ENCODE data around the gene NOTCH1. TPM values are rescaled to one million over a fixed set of nuclear protein-coding genes. Genes with fewer than 3 reads are reported as not detected.

NOTCH1 gene
- total and polyA plus RNA-seq, 2 of the 13 experiments (the other 11 are each of a cell fraction or from before 2014, with no cell fraction given): 0.09 to 0.35 TPM

GRCh38 chr9:136520053-136520540 is 25.8 kb downstream of the NOTCH1 start (continued):
- TF ChIP-seq ZNF207 (IDR thresholded peaks at IDR 0.05; ENCODE audit: borderline replicate concordance) (no peak), GABPA (IDR thresholded peaks at IDR 0.05; ENCODE audit: low read depth, low read length) (no peak), GABPA (CRISPR knock-in tag; IDR thresholded peaks at IDR 0.05; ENCODE audit: low read depth) (no peak), HNF1A (IDR thresholded peaks at IDR 0.05; ENCODE audit: low read depth) (peak; percentile 88), HNF1A (CRISPR knock-in tag; IDR thresholded peaks at IDR 0.05; ENCODE audit: borderline replicate concordance) (peak; percentile 94; the same call in 1 of the 2 replicates), ARID4A (CRISPR knock-in tag; IDR thresholded peaks at IDR 0.05; ENCODE audit: borderline replicate concordance) (peak; percentile 46; the same call in 1 of the 2 replicates), KLF12 (CRISPR knock-in tag; IDR thresholded peaks at IDR 0.05; ENCODE audit: borderline replicate concordance) (peak; percentile 80; the same call in 1 of the 2 replicates), TRIM24 (CRISPR knock-in tag; IDR thresholded peaks at IDR 0.05) (no peak), TARDBP (CRISPR knock-in tag; IDR thresholded peaks at IDR 0.05) (peak; percentile 29; the same call in 1 of the 2 replicates), ZNF780A (CRISPR knock-in tag; IDR thresholded peaks at IDR 0.05) (no peak), ZNF224 (CRISPR knock-in tag; IDR thresholded peaks at IDR 0.05) (no peak), FOXO1 (CRISPR knock-in tag; IDR thresholded peaks at IDR 0.05) (peak; percentile 11; the same call in 1 of the 2 replicates), CAMTA2 (CRISPR knock-in tag; IDR thresholded peaks at IDR 0.05; ENCODE audit: borderline replicate concordance) (no peak), ZIK1 (CRISPR knock-in tag; IDR thresholded peaks at IDR 0.05; ENCODE audit: borderline replicate concordance, low read depth) (no peak), HNF4A (CRISPR knock-in tag; IDR thresholded peaks at IDR 0.05) (peak; percentile 59), ZNF329 (CRISPR knock-in tag; IDR thresholded peaks at IDR 0.05; ENCODE audit: low read depth) (no peak), ZFP82 (CRISPR knock-in tag; IDR thresholded peaks at IDR 0.05; ENCODE audit: borderline replicate concordance) (no peak), CREB1 (IDR thresholded peaks at IDR 0.05) (no peak), CREB1 (CRISPR knock-in tag; IDR thresholded peaks at IDR 0.05) (no peak), ZNF747 (CRISPR knock-in tag; IDR thresholded peaks at IDR 0.05; ENCODE audit: borderline replicate concordance) (no peak), AGO1 (IDR thresholded peaks at IDR 0.05; ENCODE audit: low read depth, low read length, poor library complexity, severe bottlenecking) (peak; percentile 24), ZNF337 (CRISPR knock-in tag; IDR thresholded peaks at IDR 0.05; ENCODE audit: borderline replicate concordance, low read depth) (no peak), MAFF (IDR thresholded peaks at IDR 0.05; ENCODE audit: low read depth, low read length) (no peak), ZBTB1 (CRISPR knock-in tag; IDR thresholded peaks at IDR 0.05; ENCODE audit: borderline replicate concordance) (no peak), ZNF33B (CRISPR knock-in tag; IDR thresholded peaks at IDR 0.05) (no peak)
